GM12892 (cell line): Measurements from ENCODE around the gene PLPPR4.

Experiments used
- POLR2A ChIP-seq: IDR thresholded peaks from 2 replicates; pipeline ENCODE4 v1.6.1; 2011; ENCODE audit warnings: low read depth, low read length, control low read depth
- POLR2AphosphoS5 ChIP-seq: IDR thresholded peaks from 2 replicates; pipeline ENCODE4 v1.6.1; 2011; ENCODE audit warnings: low read depth, low read length, control low read depth

DNA sequence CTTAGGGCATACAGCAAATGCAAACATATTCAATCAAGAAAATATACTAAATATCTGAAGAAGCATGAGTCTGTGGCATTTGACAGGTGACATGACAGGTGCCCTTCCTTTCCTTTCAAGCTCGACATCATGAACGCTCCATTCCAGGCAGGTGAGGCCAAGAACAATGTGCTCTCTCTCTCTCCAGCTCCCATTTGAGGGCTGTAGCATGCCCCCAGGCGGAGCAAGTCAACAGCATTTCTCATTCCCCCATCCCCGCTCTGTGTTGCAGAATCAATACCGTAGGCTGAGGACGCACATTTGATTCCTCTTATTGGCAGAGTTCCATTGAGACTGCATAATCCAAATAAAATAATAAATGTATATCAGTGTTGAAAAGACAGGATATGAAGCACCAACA, 24.6 kb upstream of the PLPPR4 start:
- TF ChIP-seq POLR2AphosphoS5 (no peak), POLR2A (no peak)
